Measurements from ENCODE around the gene MIPEP.

MIPEP gene

GRCh38 chr13:23868521-23868920, 20.7 kb downstream of the MIPEP start (continued):
- TF ChIP-seq PATZ1 (tag by site-specific recombination; IDR thresholded peaks at IDR 0.05) (no peak), GLIS1 (tag by site-specific recombination; IDR thresholded peaks at IDR 0.05) (no peak), ZNF449 (tag by site-specific recombination; IDR thresholded peaks at IDR 0.05) (no peak), ZNF10 (tag by site-specific recombination; IDR thresholded peaks at IDR 0.05) (no peak), ZNF76 (tag by site-specific recombination; IDR thresholded peaks at IDR 0.05; ENCODE audit: borderline replicate concordance, low read depth) (no peak), ZBTB8A (tag by site-specific recombination; IDR thresholded peaks at IDR 0.05) (no peak), ZNF639 (tag by site-specific recombination; IDR thresholded peaks at IDR 0.05) (no peak), ZNF747 (tag by site-specific recombination; IDR thresholded peaks at IDR 0.05) (no peak)

- TF ChIP-seq ZNF2 (tag by site-specific recombination; IDR thresholded peaks at IDR 0.05) = no peak
- TF ChIP-seq MZF1 (tag by site-specific recombination; IDR thresholded peaks at IDR 0.05; ENCODE audit: borderline replicate concordance) = no peak
- no peak for TF ChIP-seq ZNF423 (tag by site-specific recombination; IDR thresholded peaks at IDR 0.05)
- TF ChIP-seq ZNF175 (tag by site-specific recombination; IDR thresholded peaks at IDR 0.05) = no peak
- no peak for TF ChIP-seq SCRT1 (tag by site-specific recombination; IDR thresholded peaks at IDR 0.05; ENCODE audit: borderline replicate concordance)
- TF ChIP-seq, protein P1, sequence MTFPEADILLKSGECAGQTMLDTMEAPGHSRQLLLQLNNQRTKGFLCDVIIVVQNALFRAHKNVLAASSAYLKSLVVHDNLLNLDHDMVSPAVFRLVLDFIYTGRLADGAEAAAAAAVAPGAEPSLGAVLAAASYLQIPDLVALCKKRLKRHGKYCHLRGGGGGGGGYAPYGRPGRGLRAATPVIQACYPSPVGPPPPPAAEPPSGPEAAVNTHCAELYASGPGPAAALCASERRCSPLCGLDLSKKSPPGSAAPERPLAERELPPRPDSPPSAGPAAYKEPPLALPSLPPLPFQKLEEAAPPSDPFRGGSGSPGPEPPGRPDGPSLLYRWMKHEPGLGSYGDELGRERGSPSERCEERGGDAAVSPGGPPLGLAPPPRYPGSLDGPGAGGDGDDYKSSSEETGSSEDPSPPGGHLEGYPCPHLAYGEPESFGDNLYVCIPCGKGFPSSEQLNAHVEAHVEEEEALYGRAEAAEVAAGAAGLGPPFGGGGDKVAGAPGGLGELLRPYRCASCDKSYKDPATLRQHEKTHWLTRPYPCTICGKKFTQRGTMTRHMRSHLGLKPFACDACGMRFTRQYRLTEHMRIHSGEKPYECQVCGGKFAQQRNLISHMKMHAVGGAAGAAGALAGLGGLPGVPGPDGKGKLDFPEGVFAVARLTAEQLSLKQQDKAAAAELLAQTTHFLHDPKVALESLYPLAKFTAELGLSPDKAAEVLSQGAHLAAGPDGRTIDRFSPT (tag by site-specific recombination; IDR thresholded peaks at IDR 0.05) = no peak
- TF ChIP-seq ZBTB20 (tag by site-specific recombination; IDR thresholded peaks at IDR 0.05) = no peak
- TF ChIP-seq GFI1B (tag by site-specific recombination; IDR thresholded peaks at IDR 0.05) = no peak
- TF ChIP-seq ZNF26 (tag by site-specific recombination; IDR thresholded peaks at IDR 0.05) = no peak
- TF ChIP-seq ZNF792 (tag by site-specific recombination; IDR thresholded peaks at IDR 0.05) = no peak
- no peak for TF ChIP-seq ZBTB49 (tag by site-specific recombination; IDR thresholded peaks at IDR 0.05; ENCODE audit: low read depth)
- TF ChIP-seq MEIS1 (CRISPR knock-in tag; IDR thresholded peaks at IDR 0.05; ENCODE audit: borderline replicate concordance) = no peak
- Histone ChIP-seq H3K4me1 (ENCODE audit: control insufficient read depth, insufficient read depth, low read length) (no peaks in the 10 kb centered on the region), H3K9me3 (ENCODE audit: control insufficient read depth, insufficient read depth, low read depth, low read length) (no peaks in the 10 kb centered on the region), H3K27ac (ENCODE audit: extremely low read depth, low read depth, low read length) (no peak overlapping the region), H3K4me3 (ENCODE audit: low read depth, low read length) (no peak overlapping the region), H3K36me3 (ENCODE audit: control insufficient read depth in 2 of 2, insufficient read depth in 1 of 2, low read length in 2 of 2) (no peaks in the 10 kb centered on the region)
- ChIA-PET CTCF (interaction anchor here (0.7 kb wide), 1 partner anchor 8 kb away, joined by 3 read pairs; no protein-coding TSS in a partner anchor), POLR2A (no interaction called here)
These were observed 22.1 kb downstream of the MIPEP start for GRCh38 chr13:23867027-23867491.

Data from HEK293 (cell line).